HG03175 (cell line): ENCODE data around the gene L3MBTL4.
A peak's percentile ranks its signal among the peaks of the same experiment; 100 is the strongest.
"Not testable (repeated sequence)": the region's sequence is repeated elsewhere in the genome, so short reads cannot be mapped to it uniquely, and the experiment has no call there.

Experiments
- ATAC-seq: cut with Tn5 transposase; IDR thresholded peaks from one replicate; pipeline ENCODE4 v1.9.1; 2021; ENCODE audit warnings: mild to moderate bottlenecking, moderate library complexity; ENCODE audit not compliant: unreplicated experiment

Gene L3MBTL4

DNA sequence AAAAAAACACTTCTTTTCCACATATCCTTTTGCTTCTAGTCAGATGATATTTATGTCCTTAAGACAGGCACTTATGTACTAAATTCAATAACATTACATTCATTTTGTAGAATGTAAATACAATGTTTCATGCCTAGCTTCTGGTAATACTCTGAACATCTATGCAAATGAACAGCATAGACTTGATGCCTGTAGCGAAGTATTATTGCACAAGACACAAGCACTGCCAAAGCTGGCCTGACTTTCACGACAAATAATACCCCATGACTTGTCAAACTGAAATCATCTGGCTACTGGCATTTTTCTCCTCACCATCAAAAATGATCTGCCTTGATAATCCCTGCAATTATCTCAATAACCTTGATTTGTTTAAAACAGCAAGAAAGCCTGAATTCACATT lies 101.3 kb downstream of the L3MBTL4 start:
- no peak for ATAC-seq

DNA sequence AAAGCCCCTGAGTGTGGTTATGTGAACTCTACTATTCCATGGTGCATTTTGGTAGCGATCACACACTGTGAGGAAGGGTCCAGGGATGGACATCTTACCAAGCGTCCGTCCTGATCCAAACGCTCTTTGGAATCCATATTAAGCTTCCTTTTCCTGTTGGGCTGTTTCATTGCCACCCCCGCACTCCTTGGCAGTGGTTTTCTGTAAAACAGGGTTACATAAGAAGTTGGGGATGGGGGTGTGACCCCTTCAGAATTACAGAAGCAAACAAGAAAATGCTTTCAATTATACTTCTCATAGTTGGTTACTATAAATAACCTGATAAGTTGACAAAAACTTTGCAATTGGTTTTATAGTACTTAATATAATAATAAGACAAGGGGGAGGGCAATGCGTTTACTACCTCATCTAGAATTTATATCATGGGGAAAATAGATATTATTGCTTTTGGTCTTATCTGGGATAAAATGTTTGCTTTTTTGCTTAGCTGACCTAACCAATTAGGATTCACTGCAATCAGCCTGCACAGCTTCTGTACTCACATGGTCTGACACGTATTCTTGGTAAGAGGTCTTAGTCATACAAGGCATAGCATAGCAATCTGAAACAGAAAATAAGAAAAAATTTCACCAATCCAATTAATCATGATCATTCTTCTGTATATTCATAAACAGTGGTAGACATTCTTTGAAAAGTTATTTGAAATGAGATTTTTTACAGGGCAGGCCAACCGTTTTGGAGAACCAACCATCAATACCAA lies 103.1 kb downstream of the L3MBTL4 start:
- no peak for ATAC-seq

- ATAC-seq = no peak
These were observed 104.0 kb downstream of the L3MBTL4 start for GRCh38 chr18:6310714-6311113.

DNA sequence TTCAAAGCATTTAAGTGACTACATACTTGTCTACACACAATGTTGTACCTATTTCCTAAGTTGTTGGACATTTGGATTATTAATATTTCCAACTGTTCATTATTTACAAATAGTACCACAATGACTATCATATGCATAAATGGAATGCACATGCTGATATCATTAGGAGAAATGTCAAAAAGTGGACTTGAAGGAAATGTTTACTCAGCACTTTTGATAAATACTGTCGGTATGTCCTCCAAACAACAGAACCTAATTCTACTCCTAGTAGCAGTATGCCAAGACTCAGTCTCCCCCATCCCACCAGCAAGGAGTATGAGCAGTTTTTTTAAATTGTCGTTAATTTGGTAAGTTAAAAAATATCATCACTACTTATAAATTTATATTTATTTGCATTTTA lies 116.8 kb downstream of the L3MBTL4 start:
- ATAC-seq = no peak

DNA sequence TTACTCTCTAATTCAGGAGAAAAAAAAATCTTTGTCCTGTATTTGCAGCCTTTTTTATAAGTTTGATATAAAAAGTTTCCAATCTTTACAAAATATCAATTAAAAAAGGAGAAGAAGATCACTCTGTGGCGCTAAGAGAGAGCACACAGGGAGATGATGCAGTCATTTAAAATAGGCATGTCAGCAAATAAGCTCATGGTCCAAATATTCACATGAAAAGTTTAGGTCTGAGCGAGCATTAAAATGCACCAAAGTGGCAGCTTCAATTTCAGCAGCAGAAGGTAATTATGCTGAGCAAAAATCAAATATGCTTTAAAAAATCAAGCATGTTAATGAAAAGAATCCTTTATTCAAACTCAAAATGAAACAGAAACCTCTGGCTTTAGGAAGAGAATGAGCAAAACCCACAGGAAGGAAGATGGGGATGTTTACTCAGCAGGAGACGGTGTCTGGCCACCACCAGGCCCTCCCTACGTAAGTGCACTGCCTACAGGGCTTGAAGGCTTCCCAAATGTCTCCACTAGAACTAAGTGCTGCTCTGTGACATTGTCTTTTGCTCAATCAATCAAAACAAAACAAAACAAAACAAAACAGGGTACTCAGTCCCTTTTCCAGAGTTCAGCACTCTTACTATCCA lies 120.4 kb downstream of the L3MBTL4 start:
- ATAC-seq = no peak

GRCh38 chr18:6289843-6290242 lies 124.9 kb downstream of the L3MBTL4 start:
- no peak for ATAC-seq

- ATAC-seq = no peak
These were observed 128.1 kb downstream of the L3MBTL4 start for GRCh38 chr18:6286585-6286984.

DNA sequence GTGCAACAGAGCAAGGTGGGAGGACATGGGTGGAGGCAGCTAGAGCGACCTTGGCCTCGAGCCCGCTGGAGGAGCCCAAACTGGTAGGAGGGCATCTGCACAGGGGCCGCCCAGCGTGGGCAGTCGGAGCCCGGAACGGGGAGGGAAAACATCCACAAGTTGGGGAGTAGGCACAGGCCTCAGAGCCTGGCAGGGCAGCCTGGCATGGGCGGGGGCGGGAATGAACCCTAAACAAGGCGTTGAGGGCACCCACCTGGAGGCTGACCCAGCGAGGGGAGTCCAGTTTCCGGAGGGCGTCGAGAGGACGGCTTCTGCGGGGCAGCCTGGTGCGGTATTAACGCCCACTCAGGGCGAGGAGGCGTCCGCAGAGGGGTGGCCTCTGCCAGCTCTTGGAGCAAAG lies 129.9 kb downstream of the L3MBTL4 start:
- no peak for ATAC-seq

DNA sequence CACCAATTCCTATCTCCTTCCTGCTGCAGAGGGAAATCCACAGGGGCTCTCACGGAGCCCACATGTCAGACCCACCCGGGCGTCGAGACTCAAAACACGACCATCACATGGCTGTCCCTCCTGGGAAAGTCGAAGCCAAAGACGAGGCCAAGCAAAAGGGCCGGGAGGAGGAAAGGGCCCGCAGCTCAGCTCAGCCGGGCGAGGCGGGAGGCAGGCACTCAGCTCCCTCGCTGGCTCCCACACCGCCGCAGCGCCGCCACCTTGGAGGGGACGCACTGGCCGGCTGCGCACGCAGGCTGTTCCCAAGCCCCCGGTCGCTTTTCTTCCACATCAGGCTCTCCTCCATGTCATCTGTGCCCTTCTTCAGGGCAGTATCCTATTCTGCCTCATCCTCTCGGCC lies 130.4 kb downstream of the L3MBTL4 start:
- ATAC-seq = no peak

DNA sequence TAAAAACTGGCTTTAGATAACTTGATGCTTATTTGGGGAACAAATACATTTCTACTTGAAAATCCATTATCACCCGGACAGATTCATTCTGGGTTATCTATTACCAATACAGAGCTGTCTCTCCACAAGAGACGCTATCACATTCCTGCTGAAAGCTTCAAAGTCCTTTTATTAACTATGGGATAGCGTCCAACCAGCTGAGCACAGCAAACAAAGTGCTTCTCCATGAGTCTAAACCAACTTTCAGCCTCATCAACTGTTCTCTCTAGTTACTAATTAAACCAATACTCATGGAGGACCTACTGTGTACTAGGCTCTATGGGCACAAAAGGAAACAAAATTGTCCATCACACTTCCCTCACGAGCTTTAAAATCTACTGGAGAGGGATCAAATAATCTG lies 132.8 kb downstream of the L3MBTL4 start:
- ATAC-seq = no peak

GRCh38 chr18:6280211-6280743 lies 134.4 kb downstream of the L3MBTL4 start:
- ATAC-seq = no peak

GRCh38 chr18:6279308-6279707 lies 135.4 kb downstream of the L3MBTL4 start:
- ATAC-seq = no peak

GRCh38 chr18:6273423-6273822 lies 141.3 kb downstream of the L3MBTL4 start:
- ATAC-seq = no peak

DNA sequence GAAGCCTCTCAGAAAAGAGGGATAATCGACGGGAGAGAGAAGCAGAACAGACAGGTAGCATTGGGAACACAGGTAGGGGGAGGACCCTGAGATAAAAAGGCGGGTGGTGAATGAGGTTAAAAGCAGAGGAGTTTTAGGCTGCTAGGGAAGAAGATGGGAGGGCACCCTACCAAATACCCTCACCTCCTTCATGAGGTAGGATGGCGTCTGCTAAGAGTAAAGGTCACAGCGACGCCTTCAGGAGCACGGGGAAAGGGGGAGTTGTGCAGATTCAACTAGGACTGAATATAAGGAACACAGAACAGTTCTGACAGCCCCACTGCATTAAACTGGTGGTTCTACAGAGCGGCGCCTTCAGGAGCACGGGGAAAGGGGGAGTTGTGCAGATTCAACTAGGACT lies 142.6 kb downstream of the L3MBTL4 start:
- ATAC-seq = not testable (repeated sequence)

- ATAC-seq = no peak
These were observed 143.1 kb downstream of the L3MBTL4 start for GRCh38 chr18:6271585-6271984.

DNA sequence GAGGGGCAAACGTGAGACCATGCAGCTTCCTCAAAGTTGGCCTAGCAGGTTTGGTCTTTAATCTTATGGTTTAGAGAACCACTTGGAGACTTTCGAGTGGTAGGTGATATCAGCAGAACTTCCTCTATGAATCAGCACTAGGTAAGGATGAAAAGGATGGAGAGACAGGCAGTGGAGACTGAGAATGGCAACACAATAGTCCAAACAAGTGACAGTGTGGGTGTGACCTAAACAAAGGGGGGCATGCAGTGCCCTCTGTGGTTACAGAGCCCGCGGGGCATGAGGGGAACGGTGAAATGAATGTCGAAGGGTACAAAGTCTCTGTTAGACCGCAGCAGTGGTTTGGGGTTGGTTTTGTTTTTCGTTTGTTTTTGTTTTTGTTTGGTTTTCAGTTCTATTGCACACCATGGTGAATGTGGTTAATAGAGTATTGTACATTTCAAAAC lies 143.9 kb downstream of the L3MBTL4 start:
- ATAC-seq = peak; percentile 71

DNA sequence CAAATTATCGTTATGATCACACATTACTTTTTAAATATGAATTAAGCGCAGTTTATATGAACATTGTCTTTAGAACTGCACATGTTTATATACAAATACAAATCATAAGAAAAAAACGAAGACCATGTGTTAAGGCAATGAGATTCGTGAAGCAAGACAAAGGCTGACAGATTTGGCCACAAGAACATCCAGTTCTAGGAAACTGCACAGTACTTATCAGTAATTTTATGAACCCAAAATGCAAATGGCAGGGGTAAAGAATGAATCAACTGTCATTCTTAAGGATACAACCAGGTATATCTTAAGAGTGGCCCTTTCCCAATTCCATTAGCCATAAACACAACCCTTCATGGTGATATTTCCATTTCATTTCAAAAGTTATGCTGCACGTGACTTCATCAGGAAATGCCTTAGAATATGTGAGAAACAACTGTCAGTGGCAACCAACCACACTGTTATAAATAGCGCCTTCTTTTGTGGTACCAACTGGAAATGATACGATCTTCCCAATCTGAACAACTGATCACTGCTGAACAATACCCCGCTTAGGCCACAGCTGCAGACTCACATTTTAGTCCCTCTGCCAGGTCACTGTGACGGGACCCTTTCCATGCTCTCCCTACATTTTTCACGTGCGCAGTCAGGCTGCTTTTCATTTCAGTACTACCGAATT lies 144.9 kb downstream of the L3MBTL4 start:
- no peak for ATAC-seq

GRCh38 chr18:6266212-6266611 lies 148.5 kb downstream of the L3MBTL4 start:
- ATAC-seq = no peak

GRCh38 chr18:6261938-6262337 lies 152.8 kb downstream of the L3MBTL4 start:
- no peak for ATAC-seq

DNA sequence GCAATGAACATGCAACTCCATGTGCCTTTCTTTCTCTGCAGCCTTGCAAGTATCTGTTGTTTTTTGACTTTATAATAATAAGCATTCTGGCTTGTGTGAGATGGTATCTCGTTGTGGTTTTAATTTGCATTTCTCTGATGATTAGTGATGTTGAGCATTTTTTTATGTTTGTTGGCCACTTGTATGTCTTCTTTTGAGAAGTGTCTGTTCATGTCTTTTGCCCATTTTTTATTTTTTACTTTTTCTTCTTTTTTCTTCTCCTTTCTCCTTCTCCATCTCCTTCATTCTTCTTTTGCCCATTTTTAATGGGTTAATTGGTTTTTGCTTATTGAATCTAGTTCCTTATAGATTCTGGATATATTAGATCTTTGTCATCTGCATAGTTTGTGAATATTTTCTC lies 155.4 kb downstream of the L3MBTL4 start:
- ATAC-seq = not testable (repeated sequence)

GRCh38 chr18:6257950-6258349 lies 156.8 kb downstream of the L3MBTL4 start:
- ATAC-seq = no peak

- no peak for ATAC-seq
These were observed 158.2 kb downstream of the L3MBTL4 start for GRCh38 chr18:6256521-6256920.
